Jurkat, Clone E6-1 (cell line): ENCODE data around the gene MAGED4. TPM values are rescaled to one million over a fixed set of nuclear protein-coding genes. Genes with fewer than 3 reads are reported as not detected.
"Not testable (repeated sequence)": the region's sequence is repeated elsewhere in the genome, so short reads cannot be mapped to it uniquely, and the experiment has no call there.

Source experiments
- DNase-seq: peaks from one replicate; pipeline ENCODE4 v3.0.0-alpha.2; 2011; ENCODE audit warnings: low read depth, low spot score
- H3K4me3 ChIP-seq: 2 replicates; pipeline ENCODE4 v1.5.1; 2011; ENCODE audit warnings: mild to moderate bottlenecking, low read length, control low read depth, moderate library complexity
- polyA plus RNA-seq: library from polyadenylated mRNA; unstranded; fragments of >200 nt; gene quantifications from one replicate; pipeline ENCODE4 v1.2.1, GENCODE V29; 2012; ENCODE audit warnings: missing spikeins; ENCODE audit not compliant: insufficient read length, insufficient read depth

The MAGED4 gene, protein sequence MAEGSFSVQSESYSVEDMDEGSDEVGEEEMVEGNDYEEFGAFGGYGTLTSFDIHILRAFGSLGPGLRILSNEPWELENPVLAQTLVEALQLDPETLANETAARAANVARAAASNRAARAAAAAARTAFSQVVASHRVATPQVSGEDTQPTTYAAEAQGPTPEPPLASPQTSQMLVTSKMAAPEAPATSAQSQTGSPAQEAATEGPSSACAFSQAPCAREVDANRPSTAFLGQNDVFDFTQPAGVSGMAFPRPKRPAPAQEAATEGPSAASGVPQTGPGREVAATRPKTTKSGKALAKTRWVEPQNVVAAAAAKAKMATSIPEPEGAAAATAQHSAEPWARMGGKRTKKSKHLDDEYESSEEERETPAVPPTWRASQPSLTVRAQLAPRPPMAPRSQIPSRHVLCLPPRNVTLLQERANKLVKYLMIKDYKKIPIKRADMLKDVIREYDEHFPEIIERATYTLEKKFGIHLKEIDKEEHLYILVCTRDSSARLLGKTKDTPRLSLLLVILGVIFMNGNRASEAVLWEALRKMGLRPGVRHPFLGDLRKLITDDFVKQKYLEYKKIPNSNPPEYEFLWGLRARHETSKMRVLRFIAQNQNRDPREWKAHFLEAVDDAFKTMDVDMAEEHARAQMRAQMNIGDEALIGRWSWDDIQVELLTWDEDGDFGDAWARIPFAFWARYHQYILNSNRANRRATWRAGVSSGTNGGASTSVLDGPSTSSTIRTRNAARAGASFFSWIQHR
- polyA plus RNA-seq: 20.6 TPM

DNA sequence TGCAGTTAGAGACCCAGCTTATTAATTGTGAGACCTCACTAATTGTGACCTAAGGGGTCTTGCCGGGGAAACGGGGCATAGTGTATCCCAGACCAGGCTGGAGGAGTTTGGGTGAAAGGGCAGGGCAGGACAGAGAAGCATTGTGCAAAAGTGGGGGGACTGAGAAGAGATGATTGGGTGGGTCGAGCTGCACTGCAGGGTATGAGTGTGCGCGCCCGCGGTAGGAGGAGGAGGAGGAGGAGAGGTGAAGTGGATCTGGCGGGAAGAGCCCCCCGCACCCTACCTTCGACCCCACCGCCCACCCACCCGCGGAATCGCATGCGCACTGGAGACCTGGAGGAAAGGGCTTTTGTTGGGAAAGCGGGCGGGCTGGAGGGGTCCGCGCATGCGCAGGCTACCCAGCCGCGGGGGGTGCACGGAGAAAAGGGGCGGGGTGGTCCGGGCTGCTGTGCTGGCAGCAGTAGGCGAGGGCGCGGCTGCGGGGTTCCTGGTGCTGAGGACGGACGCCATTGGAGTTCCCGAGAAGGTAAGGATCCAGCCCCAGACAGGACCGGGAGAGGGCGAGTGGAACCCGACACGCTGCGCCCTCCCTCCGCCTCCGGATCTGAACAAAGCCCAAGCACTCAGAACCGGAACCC lies at the start of gene MAGED4:
Gene MAGED4 (plus strand): TSS at position 449 of the 638 bp plus-strand sequence. CDS start 1,035 bp downstream, outside the sequence.
- not testable (repeated sequence) for DNase-seq, H3K4me3 ChIP-seq

DNA sequence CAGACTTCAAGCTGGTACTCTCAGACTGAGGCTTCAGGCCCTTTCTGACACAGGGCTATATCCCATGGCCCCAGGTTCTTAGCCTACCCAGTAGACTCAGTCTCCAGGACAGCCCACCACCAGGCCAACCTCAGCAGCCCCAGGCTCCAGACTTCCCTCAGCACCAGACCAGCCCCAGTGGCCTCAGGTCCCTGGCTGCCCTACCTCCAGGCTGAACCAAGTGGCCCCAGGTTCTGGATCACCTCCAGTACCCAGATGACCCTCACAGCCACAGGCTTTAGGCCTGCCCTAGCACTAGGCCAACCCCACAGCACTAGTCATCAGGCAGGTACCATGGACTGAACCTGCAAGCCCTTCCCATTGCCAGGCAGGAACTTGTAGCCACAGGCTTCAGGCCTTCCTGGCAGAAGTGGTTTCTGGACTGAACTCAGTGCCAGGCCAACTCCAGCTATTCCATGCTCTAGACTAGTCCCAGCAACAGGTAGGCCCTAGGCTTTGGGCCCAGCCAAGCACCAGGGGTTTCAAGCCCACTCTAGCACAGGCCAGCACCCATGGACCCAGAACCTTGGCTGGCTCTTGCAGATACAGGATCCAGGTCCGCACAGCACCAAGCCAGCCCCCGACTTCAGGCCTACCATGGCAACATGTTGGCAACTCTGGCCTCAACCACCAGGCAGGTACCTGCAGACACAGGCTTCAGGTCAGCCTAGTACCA lies 45.7 kb upstream of the MAGED4 start:
- H3K4me3 ChIP-seq: no peak overlapping the region
- no peak for DNase-seq

DNA sequence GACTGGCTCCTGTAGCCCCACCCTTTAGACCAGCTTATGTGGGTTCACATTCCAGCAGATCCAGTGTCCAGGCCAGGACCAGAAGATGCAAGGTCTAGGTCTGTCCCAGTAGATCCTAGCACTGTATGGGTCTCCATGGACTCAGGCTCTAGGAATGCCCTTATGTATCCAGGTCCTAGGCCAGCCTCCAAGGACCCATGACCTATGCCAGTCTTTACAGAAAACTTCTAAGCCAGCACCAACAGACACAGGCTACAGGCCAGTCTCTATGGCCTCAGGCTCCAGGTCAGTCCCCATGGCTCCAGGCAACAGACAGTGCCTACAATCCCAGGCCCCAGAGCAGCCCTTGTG lies 45.2 kb upstream of the MAGED4 start:
- no peak for DNase-seq
- no peak overlapping the region for H3K4me3 ChIP-seq

DNA sequence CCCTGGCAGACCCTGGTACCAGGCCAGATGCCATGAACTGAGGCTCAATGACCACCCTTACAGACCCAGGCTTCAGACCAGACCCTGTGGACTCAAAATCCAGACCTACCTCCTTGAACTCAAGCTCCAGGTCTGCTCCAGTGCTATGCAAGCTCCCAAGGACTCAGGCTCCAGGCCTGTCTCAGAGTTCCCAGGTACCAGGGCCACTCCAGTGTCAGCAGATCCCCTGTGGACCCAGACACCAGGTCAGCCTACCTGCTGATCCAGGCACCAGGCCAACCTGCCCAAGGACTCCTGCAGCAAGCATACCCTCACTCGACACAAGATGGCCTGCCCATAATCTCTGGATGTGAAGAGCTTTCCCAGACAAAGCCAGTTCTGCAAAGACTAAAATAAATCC lies 44.7 kb upstream of the MAGED4 start:
- no peak for DNase-seq

DNA sequence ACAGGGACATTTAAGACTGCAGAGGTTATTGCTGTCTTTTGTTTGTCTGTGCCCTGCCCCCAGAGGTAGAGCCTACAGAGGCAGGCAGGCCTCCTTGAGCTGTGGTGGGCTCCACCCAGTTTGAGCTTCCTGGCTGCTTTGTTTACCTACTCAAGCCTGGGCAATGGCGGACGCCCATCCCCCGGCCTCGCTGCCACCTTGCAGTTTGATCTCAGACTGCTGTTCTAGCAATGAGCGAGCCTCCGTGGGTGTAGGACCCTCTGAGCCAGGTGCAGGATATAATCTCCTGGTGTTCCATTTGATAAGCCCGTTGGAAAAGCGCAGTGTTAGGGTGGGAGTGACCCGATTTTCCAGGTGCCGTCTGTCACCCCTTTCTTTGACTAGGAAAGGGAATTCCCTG lies 34.0 kb upstream of the MAGED4 start:
- H3K4me3 ChIP-seq, DNase-seq: not testable (repeated sequence)

More for the DNA sequence above, 44.7 kb upstream of the MAGED4 start:
- no peak overlapping the region for H3K4me3 ChIP-seq

DNA sequence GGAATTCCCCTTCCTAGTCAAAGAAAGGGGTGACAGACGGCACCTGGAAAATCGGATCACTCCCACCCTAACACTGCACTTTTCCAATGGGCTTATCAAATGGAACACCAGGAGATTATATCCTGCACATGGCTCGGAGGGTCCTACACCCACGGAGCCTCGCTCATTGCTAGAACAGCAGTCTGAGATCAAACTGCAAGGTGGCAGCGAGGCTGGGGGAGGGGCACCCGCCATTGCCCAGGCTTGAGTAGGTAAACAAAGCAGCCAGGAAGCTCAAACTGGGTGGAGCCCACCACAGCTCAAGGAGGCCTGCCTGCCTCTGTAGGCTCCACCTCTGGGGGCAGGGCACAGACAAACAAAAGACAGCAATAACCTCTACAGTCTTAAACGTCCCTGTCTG lies 24.5 kb upstream of the MAGED4 start:
- H3K4me3 ChIP-seq, DNase-seq: not testable (repeated sequence)

DNA sequence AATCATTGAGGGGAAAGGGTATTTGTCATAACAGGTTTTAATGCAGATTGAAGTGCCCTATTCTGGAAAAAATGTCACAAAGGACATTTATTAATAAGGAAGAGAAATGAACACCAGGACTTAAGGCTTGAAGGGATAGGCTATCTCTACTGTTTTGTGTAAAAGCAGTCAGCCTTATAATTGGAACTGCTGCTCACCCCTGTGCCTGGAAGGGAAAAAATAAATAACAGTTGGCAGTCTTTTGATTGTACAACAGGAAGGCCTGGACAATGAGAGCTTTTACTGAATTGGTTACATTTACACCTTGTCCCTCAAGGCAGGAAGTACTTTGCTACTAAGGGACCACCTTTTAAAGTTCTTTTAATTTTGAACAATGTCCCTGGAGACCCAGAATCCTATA lies 17.8 kb upstream of the MAGED4 start:
- DNase-seq: no peak
- H3K4me3 ChIP-seq: no peak overlapping the region

DNA sequence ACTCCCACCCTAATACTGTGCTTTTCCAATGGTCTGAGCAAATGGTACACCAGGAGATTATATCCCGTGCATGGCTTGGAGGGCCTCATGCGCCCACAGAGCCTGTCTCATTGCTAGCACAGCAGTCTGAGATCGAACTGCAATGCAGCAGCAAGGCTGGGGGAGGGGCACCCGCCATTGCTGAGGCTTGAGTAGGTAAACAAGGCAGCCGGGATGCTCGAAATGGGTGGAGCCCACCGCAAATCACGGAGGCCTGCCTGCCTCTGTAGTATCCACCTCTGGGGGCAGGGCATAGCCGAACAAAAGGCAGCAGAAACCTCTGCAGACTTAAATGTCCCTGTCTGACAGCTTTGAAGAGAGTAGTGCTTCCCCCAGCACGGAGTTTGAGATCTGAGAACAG lies 13.6 kb upstream of the MAGED4 start:
- not testable (repeated sequence) for DNase-seq, H3K4me3 ChIP-seq

DNA sequence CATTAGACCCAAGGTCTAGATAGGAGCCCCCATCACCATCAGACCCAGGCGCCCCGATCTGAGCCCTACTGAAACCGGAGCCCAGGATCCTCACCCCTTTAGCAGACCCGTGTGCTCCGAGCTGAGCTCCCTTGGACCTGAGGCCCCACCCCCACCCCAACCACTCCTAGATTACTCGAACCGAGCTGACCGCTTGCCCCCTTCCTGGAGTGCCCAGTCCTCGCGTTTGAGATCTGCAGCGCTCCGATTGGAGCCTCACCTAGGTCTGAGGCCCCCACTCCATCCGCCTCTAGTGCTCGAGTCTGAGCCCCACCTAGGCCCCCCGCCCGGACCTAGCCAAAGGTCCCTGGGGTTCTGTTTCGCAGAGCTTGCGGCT lies 378 bp downstream of the MAGED4 start:
- H3K4me3 ChIP-seq, DNase-seq: not testable (repeated sequence)

DNA sequence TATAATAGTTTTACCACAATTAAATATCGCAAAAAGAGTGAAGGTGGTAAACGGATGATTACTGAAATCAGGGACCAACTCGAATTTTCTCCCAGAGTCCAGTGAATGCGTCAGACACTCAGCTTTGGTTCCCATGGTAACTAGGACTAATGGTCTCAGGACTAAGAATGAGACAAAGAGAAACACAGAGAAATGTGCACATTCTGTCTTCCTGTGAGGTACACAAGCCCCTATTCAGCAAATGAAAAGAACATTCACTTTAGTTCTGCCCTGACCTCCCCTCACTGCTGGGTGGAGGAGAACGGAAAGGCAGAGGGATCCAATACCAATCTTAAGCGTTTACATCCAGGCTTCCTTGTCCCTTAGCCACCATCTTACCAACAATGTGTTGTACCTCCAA lies 26.7 kb downstream of the MAGED4 start:
- DNase-seq, H3K4me3 ChIP-seq: not testable (repeated sequence)

DNA sequence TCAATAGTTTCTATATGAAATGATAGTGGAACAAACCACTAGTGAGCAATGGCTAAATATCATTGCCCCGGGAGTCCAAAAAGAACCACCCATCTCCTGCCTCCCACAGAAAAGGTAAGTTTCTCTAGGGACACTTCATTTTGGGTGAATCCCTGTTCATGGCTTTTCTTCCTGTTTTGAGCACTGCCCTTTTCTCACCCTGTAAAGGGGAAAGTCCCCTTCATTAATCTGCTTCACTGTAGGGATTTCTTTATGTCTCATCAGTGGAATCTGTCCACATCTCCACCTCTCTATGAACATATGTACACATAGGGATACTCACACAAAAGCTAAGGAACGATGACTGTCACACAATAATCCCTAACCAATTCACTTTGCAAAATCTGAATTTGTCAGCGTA lies 28.6 kb downstream of the MAGED4 start:
- no peak for DNase-seq
- no peak overlapping the region for H3K4me3 ChIP-seq

DNA sequence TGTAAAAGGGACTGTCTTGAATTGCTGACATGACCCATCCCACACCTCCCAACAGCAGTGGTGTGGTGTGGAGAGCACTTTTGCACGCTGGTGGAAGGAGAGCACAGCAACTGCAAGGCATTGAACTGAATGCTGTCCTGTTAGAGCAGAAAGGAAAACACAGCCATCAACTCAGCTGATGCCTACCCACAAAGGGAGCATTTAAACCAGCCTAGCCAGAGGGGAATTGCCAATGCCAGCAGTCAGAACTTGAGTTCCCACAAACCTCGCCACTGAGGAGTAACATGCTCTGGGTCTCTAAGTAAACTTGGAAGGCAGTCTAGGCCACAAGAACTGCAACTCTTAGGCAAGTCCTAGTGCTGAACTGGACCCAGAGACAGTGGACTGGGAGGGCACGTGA lies 31.9 kb downstream of the MAGED4 start:
- DNase-seq: no peak
- H3K4me3 ChIP-seq: no peak overlapping the region

DNA sequence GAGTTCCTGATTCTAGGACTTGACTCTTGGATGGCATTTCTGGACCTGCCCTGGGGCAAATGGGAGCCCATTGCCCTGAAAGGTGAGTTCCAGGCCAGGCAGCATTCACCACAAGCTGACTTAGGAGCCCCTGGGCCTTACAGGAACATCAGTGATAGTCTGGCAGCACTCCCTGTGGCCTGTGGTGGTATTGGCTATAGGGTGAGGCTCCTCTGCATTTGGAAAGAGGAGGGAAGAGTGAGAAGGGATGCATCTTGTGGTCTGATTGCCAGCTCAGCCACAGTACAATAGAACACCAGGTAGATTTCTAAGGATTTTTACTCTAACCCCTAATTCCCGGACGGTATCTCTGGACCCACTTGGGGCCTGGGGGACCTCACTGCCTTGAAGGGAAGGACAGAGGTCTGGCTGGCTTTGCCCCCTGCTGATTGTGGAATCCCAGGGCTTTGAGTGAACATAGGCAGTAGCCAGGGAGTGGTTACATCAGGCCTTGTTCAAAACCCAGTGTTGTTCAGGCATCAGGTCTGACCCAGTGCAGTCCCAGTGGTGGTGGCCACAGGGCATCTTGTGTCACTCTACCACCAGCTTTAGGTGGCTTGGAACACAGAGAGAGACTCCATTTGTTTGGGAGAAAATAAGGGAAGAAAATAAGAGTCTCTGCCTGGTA lies 32.9 kb downstream of the MAGED4 start:
- no peak overlapping the region for H3K4me3 ChIP-seq
- no peak for DNase-seq

DNA sequence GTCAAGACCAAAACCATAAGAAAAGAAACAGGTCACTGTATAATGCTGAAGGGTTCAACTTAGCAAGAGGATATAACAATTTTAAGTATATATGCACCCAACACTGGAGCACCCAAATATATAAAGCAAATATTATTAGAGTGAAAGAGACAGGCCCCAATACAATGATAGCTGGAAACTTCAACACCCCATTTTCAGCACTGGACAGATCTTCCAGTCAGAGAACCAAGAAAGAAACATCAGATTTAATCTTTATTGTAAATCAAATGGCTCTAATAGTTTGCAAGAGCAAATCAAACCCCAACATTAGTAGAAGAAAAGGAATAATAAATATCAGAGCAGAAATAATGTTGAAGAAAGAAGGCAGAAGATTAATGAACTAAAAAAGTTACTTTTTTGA lies 36.2 kb downstream of the MAGED4 start:
- no peak overlapping the region for H3K4me3 ChIP-seq
- no peak for DNase-seq
